ENCODE results near the gene TARDBP. TPM values are rescaled to one million over a fixed set of nuclear protein-coding genes. Genes with fewer than 3 reads are reported as not detected.

TARDBP gene
- total RNA-seq, 1 donor from 2014 or later, result 117 TPM

DNA sequence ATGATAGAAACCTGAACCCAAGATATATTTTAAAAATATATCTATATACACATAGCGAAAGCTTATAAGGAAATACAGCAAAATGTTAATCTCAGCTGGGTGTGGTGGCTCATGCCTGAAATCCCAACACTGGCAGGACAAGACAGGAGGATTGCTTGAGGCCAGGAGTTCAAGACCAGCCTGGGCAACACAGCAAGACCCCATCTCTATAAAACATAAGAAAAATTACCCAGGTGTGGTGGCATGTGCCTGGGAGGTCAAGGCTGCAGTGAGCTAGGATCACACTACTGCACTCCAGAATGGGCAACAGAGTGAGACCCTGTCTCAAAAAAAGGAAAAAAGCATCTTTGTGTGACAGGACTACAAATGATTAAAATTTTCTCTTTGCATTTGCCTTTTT is 53.3 kb downstream of the TARDBP start:
- no peaks in the 10 kb centered on the region for H3K27me3 Mint-ChIP-seq (ENCODE audit: unreplicated experiment)
- H3K27ac Mint-ChIP-seq (ENCODE audit: unreplicated experiment), result no peak overlapping the region
- no peak overlapping the region for H3K4me3 Mint-ChIP-seq (ENCODE audit: unreplicated experiment)
- TF ChIP-seq, protein P1, sequence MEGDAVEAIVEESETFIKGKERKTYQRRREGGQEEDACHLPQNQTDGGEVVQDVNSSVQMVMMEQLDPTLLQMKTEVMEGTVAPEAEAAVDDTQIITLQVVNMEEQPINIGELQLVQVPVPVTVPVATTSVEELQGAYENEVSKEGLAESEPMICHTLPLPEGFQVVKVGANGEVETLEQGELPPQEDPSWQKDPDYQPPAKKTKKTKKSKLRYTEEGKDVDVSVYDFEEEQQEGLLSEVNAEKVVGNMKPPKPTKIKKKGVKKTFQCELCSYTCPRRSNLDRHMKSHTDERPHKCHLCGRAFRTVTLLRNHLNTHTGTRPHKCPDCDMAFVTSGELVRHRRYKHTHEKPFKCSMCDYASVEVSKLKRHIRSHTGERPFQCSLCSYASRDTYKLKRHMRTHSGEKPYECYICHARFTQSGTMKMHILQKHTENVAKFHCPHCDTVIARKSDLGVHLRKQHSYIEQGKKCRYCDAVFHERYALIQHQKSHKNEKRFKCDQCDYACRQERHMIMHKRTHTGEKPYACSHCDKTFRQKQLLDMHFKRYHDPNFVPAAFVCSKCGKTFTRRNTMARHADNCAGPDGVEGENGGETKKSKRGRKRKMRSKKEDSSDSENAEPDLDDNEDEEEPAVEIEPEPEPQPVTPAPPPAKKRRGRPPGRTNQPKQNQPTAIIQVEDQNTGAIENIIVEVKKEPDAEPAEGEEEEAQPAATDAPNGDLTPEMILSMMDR (IDR thresholded peaks at IDR 0.05), result no peak
- H3K4me1 Mint-ChIP-seq (ENCODE audit: unreplicated experiment), result peaks cover 5% of the 10 kb centered on the region
- H3K36me3 Mint-ChIP-seq (ENCODE audit: unreplicated experiment), result peaks cover 47% of the 10 kb centered on the region
- no peaks in the 10 kb centered on the region for H3K9me3 Mint-ChIP-seq (ENCODE audit: unreplicated experiment)
- no peak for DNase-seq (ENCODE audit: extremely low spot score, unreplicated experiment)

DNA sequence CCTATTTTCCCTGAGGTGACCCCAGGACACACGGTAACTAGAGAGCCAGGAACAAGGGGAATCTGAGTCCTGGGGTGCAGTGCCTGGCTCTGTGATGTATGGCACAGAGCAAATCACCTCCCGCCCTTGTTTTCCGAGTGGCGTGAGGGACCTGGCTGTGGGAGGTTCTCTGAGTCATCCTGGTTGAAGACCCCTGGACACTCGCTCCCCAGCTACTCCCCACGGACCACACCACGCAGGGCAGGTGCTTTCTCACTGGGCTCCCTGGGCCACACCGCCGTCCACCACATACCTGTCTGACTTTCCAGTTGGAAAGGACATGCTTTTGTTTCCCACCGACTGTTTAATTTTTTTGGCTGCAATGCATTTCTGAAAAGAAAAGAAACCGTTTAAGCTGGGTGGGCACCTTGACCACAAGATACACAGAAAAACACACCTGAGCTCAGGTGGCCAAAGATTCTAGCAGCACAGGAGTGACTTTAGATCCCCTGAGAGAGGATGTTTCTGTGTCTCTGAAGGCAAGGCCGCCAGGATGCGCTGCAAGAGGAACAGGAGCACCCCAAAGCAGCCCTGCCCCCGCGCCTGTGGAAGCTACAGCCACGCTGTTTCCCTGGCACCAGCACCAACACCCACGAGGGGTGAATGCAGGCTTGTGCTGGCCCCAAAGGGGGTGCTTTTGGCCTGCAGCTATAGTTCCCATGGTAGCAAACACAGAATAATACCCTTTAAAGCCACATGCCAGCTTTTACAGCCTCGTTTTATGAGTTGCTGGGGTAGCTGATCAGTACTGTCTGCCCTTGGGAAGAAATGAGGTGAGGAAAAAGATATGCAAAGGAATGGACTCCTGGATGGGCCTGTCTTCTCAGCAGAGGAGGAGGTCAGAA is 55.5 kb downstream of the TARDBP start:
- Mint-ChIP-seq H3K36me3 (ENCODE audit: unreplicated experiment) (peaks cover 53% of the 10 kb centered on the region), H3K4me3 (ENCODE audit: unreplicated experiment) (no peak overlapping the region), H3K9me3 (ENCODE audit: unreplicated experiment) (no peaks in the 10 kb centered on the region), H3K27me3 (ENCODE audit: unreplicated experiment) (no peaks in the 10 kb centered on the region), H3K4me1 (ENCODE audit: unreplicated experiment) (no peaks in the 10 kb centered on the region), H3K27ac (ENCODE audit: unreplicated experiment) (no peak overlapping the region)
- TF ChIP-seq, protein P1 (IDR thresholded peaks at IDR 0.05), result no peak
- no peak for DNase-seq (ENCODE audit: extremely low spot score, unreplicated experiment)

DNA sequence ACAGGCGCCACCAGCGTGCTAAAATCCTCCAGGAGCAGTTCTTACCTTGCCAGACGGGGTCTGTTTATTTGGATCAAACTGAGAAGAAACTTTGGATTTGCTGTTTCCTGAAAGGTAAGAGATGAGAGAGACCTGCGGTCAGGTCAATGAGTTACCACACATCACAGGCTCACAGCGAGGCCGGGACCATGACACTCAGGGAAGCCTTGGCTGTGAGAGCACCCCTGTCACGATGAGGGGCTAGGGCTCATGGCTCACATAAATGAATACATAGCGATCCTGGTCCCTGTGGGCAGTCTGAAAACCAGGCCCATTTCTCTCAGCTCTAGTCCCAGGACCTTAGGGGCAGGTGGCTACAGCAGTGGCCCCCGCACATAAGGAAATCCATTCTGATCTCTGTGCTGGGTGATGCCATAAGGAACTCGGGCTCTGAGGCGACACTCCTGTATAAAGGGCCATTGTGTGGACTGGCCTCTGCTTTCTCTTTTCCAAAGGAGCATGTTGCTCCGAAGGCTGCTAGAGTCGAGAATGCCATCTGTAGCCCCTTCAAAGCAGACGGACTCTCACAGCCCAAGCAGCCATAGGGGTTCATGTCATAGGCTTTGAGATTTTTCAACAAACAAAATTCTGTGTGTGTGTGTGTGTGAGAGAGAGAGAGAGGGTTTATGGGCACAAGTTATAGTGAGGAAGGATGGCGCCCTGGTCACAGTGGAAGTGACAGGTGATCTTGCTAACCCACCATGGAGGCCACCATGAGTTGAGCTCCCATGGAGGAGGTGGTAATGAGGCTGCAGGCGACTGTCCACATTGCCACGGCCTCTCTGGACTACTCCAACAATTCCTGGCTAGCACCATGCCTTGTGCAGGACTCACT is 56.4 kb downstream of the TARDBP start:
- H3K36me3 Mint-ChIP-seq (ENCODE audit: unreplicated experiment), result peaks cover 50% of the 10 kb centered on the region
- TF ChIP-seq, protein P1 (IDR thresholded peaks at IDR 0.05), result no peak
- H3K27ac Mint-ChIP-seq (ENCODE audit: unreplicated experiment), result no peak overlapping the region
- H3K4me3 Mint-ChIP-seq (ENCODE audit: unreplicated experiment), result no peak overlapping the region
- H3K27me3 Mint-ChIP-seq (ENCODE audit: unreplicated experiment), result no peaks in the 10 kb centered on the region
- H3K9me3 Mint-ChIP-seq (ENCODE audit: unreplicated experiment), result no peaks in the 10 kb centered on the region
- DNase-seq (ENCODE audit: extremely low spot score, unreplicated experiment), result no peak
- no peaks in the 10 kb centered on the region for H3K4me1 Mint-ChIP-seq (ENCODE audit: unreplicated experiment)

- Mint-ChIP-seq H3K27me3 (ENCODE audit: unreplicated experiment) (no peaks in the 10 kb centered on the region), H3K4me3 (ENCODE audit: unreplicated experiment) (no peak overlapping the region), H3K4me1 (ENCODE audit: unreplicated experiment) (no peaks in the 10 kb centered on the region), H3K27ac (ENCODE audit: unreplicated experiment) (no peak overlapping the region), H3K36me3 (ENCODE audit: unreplicated experiment) (peaks cover 44% of the 10 kb centered on the region), H3K9me3 (ENCODE audit: unreplicated experiment) (no peaks in the 10 kb centered on the region)
- TF ChIP-seq, protein P1 (IDR thresholded peaks at IDR 0.05), result no peak
- DNase-seq (ENCODE audit: extremely low spot score, unreplicated experiment), result no peak
Measured at GRCh38 chr1:11070876-11071275, 58.4 kb downstream of the TARDBP start.
